Activated CD8-positive, alpha-beta T cell treated with anti-CD3 and anti-CD28 coated beads, Interleukin-2, amount 10 ng/mL, durations not matched to agents 7 days and 5 days (primary cell): ENCODE data around the gene NAGK. TPM values are rescaled to one million over a fixed set of nuclear protein-coding genes. Genes with fewer than 3 reads are reported as not detected.
"Not testable (repeated sequence)": the region's sequence is repeated elsewhere in the genome, so short reads cannot be mapped to it uniquely, and the experiment has no call there.

Source experiments
- ATAC-seq: fragments of 150-1000 bp; cut with Tn5 transposase; one replicate; pipeline ENCODE4 v1.10.0; 2021; ENCODE audit warnings: moderate library complexity
- CTCF ChIA-PET: fragments of 350-600 bp; sonication (Branson Sonifier 250); formaldehyde crosslinking; loops from one replicate; lab custom pipeline; 2021; ENCODE audit warnings: antibody characterized with exemption; lab: Charles Lee
- POLR2A ChIA-PET: fragments of 350-600 bp; sonication (Branson Sonifier 250); formaldehyde crosslinking; loops from one replicate; lab custom pipeline; 2021; ENCODE audit warnings: antibody characterized with exemption; lab: Charles Lee
- DNase-seq: peaks from one replicate; pipeline ENCODE4 v3.0.0-alpha.2; 2020
- H3K27ac Mint-ChIP-seq: one replicate; pipeline ENCODE4 v1.8.0; 2021; ENCODE audit warnings: mild to moderate bottlenecking, mixed read lengths
- H3K27me3 Mint-ChIP-seq: one replicate; pipeline ENCODE4 v1.8.0; 2021; ENCODE audit warnings: low read depth, mixed read lengths
- H3K36me3 Mint-ChIP-seq: one replicate; pipeline ENCODE4 v1.8.0; 2021; ENCODE audit warnings: low read depth, mixed read lengths
- H3K4me1 Mint-ChIP-seq: one replicate; pipeline ENCODE4 v1.8.0; 2021; ENCODE audit warnings: low read depth, mixed read lengths
- H3K4me3 Mint-ChIP-seq: one replicate; pipeline ENCODE4 v1.8.0; 2021; ENCODE audit warnings: mild to moderate bottlenecking, mixed read lengths
- H3K9me3 Mint-ChIP-seq: one replicate; pipeline ENCODE4 v1.8.0; 2022; ENCODE audit warnings: mixed read lengths; ENCODE audit not compliant: insufficient read depth
- total RNA-seq, 2 experiments: library from RNA; stranded (reverse); gene quantifications; one replicate each; pipeline ENCODE4 v1.2.3, GENCODE V29; 2021

NAGK gene
- total RNA-seq, 2 experiments from 2014 or later = 68.3 to 75.3 TPM

GRCh38 chr2:71049704-71050360 is 18.6 kb upstream of the NAGK start:
- H3K36me3 Mint-ChIP-seq, H3K4me1 Mint-ChIP-seq, DNase-seq, H3K27me3 Mint-ChIP-seq, ATAC-seq, POLR2A ChIA-PET, H3K27ac Mint-ChIP-seq, H3K4me3 Mint-ChIP-seq, H3K9me3 Mint-ChIP-seq: not testable (repeated sequence)
- CTCF ChIA-PET = interaction anchor here (0.8 to 1.4 kb wide), 4 partner anchors 52 to 461 kb away, joined by 3 to 5 read pairs (median 4); no protein-coding TSS in a partner anchor

DNA sequence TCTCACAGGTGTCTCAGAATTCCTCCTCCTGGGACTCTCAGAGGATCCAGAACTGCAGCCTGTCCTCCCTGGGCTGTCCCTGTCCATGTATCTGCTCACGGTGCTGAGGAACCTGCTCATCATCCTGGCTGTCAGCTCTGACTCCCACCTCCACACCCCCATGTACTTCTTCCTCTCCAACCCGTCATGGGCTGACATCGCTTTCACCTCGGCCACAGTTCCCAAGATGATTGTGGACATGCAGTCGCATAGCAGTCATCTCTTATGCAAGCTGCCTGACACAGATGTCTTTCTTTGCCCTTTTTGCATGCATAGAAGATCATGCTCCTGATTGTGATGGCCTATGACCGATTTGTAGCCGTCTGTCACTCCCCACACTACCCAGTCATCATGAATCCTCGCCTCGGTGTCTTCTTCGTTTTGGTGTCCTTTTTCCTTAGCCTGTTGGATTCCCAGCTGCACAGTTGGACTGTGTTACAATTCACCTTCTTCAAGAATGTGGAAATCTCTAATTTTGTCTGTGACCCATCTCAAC is 13.2 kb upstream of the NAGK start:
- H3K4me3 Mint-ChIP-seq, DNase-seq, H3K27ac Mint-ChIP-seq, H3K4me1 Mint-ChIP-seq, ATAC-seq, H3K36me3 Mint-ChIP-seq, H3K27me3 Mint-ChIP-seq, H3K9me3 Mint-ChIP-seq, POLR2A ChIA-PET: not testable (repeated sequence)
- CTCF ChIA-PET = interaction anchor here (1.1 kb wide), 1 partner anchor 54 kb away, joined by 3 read pairs; no protein-coding TSS in a partner anchor

DNA sequence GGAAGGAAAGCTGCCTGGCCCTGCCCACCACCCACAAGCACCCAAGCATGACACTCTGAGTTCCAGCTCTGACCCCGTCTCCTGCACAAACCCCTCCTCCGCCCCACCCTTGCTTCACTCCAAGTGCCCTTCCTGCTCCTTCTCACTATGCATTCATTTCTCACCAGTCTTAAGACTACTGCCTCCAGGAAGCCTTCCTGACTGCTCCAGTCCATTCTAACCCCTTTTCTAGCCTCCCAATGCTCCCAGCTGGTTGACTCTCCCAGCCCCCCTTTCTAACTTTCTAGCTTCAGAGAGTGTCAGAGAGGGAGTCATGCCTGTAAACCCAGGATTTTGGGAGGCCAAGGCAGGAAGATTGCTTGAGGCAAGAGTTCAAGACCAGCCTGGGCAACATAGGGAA is 8.2 kb upstream of the NAGK start:
- Mint-ChIP-seq H3K4me3 (no peak overlapping the region), H3K9me3 (no peaks in the 10 kb centered on the region)

GRCh38 chr2:71060871-71061270 is 7.6 kb upstream of the NAGK start:
- Mint-ChIP-seq H3K36me3 (no peaks in the 10 kb centered on the region), H3K4me1 (no peaks in the 10 kb centered on the region), H3K27ac (no peak overlapping the region), H3K27me3 (peaks cover 8% of the 10 kb centered on the region), H3K9me3 (no peaks in the 10 kb centered on the region), H3K4me3 (no peak overlapping the region)
- ATAC-seq (no peak), DNase-seq (no peak)
- ChIA-PET CTCF (no interaction called here), POLR2A (no interaction called here)

More for the DNA sequence above, 8.2 kb upstream of the NAGK start:
- Mint-ChIP-seq H3K4me1 (no peaks in the 10 kb centered on the region), H3K27ac (no peak overlapping the region), H3K27me3 (peaks cover 8% of the 10 kb centered on the region), H3K36me3 (no peaks in the 10 kb centered on the region)
- ChIA-PET CTCF (no interaction called here), POLR2A (no interaction called here)
- ATAC-seq (no peak), DNase-seq (no peak)

GRCh38 chr2:71063216-71063615 is 5.2 kb upstream of the NAGK start:
- ATAC-seq (no peak), DNase-seq (no peak)
- ChIA-PET POLR2A (no interaction called here), CTCF (no interaction called here)
- Mint-ChIP-seq H3K9me3 (no peaks in the 10 kb centered on the region), H3K4me3 (no peak overlapping the region), H3K4me1 (peaks cover 12% of the 10 kb centered on the region), H3K27me3 (peaks cover 8% of the 10 kb centered on the region), H3K36me3 (no peaks in the 10 kb centered on the region), H3K27ac (no peak overlapping the region)

DNA sequence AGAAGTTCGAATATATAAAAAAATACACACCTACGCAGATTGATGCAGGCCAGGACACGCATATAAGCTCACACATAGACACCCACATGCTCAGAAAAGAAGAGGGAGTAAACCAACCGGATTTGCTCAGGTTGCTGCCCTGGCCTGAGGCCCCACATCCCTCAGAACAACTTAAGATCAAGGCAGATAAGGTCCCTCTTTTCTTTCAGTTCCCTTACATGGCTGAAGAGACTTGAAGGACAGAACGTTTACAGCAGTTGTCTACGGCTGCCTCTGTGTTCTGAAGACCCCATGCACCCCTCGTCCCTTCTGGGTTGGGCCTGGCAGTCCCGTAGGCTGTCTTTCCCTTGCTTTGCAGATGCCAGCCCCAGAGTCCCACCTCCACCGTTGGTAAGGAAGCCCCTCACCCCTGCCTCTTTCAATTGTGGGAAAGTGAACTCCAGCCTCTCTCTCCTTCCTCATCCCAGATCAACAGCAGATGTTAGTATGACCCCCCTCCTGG is 4.3 kb upstream of the NAGK start:
- ChIA-PET CTCF (no interaction called here), POLR2A (interaction anchor here (1.0 kb wide), 1 partner anchor 50 kb away, joined by 4 read pairs; no protein-coding TSS in a partner anchor)
- ATAC-seq (no peak), DNase-seq (no peak)
- Mint-ChIP-seq H3K4me3 (no peak overlapping the region), H3K4me1 (peaks cover 14% of the 10 kb centered on the region), H3K36me3 (no peaks in the 10 kb centered on the region), H3K27me3 (peaks cover 8% of the 10 kb centered on the region), H3K9me3 (no peaks in the 10 kb centered on the region), H3K27ac (no peak overlapping the region)

DNA sequence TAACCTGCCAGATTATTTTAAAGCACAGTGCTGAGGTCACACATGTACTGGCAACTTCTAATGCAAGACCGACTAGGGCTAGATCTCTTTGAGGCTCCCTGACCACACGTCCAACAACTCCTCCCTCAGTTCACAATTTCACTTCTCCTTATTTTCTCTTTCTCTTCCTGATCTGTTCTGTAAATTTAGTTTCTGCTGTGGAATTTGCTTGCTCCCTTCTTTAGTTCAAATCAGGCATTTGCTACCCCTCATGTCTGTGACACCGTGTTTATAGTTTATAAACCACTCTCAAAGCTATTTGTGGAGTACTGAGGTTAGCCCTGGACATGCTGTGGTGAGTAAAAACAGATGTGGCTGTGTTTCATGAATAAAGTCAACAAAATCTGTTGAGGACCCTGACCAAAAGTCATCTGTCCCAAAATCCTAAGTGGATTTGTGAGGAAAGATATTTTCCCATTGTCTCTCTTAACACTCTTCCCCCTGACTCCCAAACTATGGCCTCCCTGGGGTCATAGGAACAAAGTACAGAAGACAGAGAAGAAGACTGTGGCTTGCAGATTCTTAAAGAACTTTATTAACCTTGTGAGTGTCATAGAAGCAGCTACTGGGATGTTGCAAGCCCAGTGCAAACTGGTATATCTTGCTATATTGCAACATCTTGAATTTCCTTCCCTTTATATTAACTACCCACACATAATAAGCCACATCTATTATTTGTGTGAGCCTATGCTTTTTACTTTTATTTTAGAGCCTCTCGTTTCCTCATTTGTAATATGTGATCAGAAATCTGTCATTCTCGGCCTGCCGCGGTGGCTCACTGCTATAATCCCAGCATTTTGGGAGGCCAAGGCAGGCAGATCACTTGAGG is 3.5 kb upstream of the NAGK start:
- H3K27me3 Mint-ChIP-seq = peaks cover 5% of the 10 kb centered on the region
- peaks cover 22% of the 10 kb centered on the region for H3K4me1 Mint-ChIP-seq
- H3K9me3 Mint-ChIP-seq = no peaks in the 10 kb centered on the region
- peaks cover 5% of the 10 kb centered on the region for H3K36me3 Mint-ChIP-seq
- no peak for ATAC-seq
- DNase-seq = no peak
- no peak overlapping the region for H3K4me3 Mint-ChIP-seq
- H3K27ac Mint-ChIP-seq = no peak overlapping the region
- ChIA-PET CTCF (interaction anchor here (1.0 kb wide), 1 partner anchor 64 kb away, joined by 4 read pairs; no protein-coding TSS in a partner anchor), POLR2A (interaction anchor here (0.7 kb wide), 1 partner anchor 46 kb away, joined by 3 read pairs; no protein-coding TSS in a partner anchor)

GRCh38 chr2:71066856-71067255 is 1.6 kb upstream of the NAGK start:
- Mint-ChIP-seq H3K36me3 (peaks cover 19% of the 10 kb centered on the region), H3K27ac (no peak overlapping the region), H3K27me3 (peaks cover 2% of the 10 kb centered on the region), H3K9me3 (no peaks in the 10 kb centered on the region), H3K4me3 (peak overlapping the region; percentile 29), H3K4me1 (peaks cover 41% of the 10 kb centered on the region)
- POLR2A ChIA-PET = interaction anchor here (0.6 to 2.7 kb wide), 4 partner anchors 11 to 159 kb away, joined by 3 to 38 read pairs (median 10); partner anchors contain the start of genes MCEE and MPHOSPH10
- CTCF ChIA-PET = interaction anchor here (0.6 to 6.6 kb wide), 8 partner anchors 33 to 1483 kb away, joined by 3 to 56 read pairs (median 3); no protein-coding TSS in a partner anchor
- ATAC-seq (no peak), DNase-seq (no peak)

DNA sequence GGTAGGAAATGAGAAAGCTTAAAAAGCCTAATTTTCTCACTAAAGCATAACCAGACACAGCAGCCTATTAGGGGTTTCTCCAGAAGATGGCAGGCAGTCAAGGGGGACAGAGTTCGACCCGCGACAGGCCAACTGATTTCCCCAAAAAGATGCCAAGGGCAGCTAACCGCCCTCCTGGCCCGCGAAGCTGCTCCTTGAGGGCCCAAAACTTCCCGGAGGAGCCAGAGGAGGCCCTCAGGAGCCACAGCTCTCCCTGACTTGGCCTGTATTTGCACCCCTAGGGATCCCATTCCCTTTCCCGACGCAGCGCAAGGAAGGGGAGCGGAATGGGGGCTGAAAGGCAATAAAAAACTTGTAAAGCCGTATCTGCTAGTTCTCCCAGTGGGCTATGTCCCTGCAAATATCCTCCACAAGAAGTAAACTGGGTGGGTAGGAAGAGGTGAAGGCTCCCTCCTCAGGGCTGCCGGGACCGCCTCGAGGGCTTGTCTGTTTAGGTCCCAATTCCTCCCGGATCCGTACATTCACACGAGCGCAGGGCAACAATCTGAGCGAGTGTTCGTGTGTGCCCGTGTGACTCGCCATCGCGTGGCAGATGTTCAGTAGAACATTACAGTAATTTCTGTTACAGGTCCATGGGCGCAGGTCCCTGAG is 756 bp upstream of the NAGK start:
- ChIA-PET POLR2A (interaction anchor here (0.6 to 2.7 kb wide), 15 partner anchors 9 to 775 kb away, joined by 3 to 38 read pairs (median 4); partner anchors contain the start of genes MCEE, MPHOSPH10, PAIP2B and ZNF638), CTCF (interaction anchor here (0.6 to 6.6 kb wide), 10 partner anchors 32 to 1484 kb away, joined by 3 to 56 read pairs (median 3); partner anchors contain the start of gene PAIP2B)
- peaks cover 49% of the 10 kb centered on the region for H3K4me1 Mint-ChIP-seq
- H3K36me3 Mint-ChIP-seq = peaks cover 24% of the 10 kb centered on the region
- peak; percentile 33 for DNase-seq
- no peak for ATAC-seq
- H3K27ac Mint-ChIP-seq = peak overlapping the region; percentile 99
- H3K27me3 Mint-ChIP-seq = peaks cover 1% of the 10 kb centered on the region
- H3K4me3 Mint-ChIP-seq = peak overlapping the region; percentile 96
- H3K9me3 Mint-ChIP-seq = no peaks in the 10 kb centered on the region

DNA sequence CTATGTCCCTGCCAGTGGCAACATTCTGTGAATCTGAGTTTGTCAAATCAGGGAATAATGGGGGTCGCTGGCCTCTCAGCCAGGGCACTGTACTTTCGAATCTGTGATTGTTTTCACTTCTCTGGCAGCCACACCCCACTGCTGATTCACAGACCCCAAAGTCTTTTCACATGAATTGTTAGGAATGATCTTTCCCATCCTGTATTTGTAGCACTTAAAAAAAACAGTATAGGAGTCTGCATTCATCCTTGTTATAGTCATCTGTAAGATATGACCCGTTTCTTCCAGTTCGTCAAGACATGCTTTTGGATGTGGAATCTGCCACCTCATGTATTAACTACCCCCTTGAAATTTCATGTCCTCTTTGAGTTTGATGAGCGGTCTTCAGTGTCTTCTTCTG is 928 bp downstream of the NAGK start:
- CTCF ChIA-PET = interaction anchor here (1.2 to 6.6 kb wide), 4 partner anchors 30 to 262 kb away, joined by 3 to 56 read pairs (median 8); partner anchors contain the start of genes MCEE and ZNF638
- Mint-ChIP-seq H3K36me3 (peaks cover 40% of the 10 kb centered on the region), H3K4me1 (peaks cover 59% of the 10 kb centered on the region), H3K4me3 (peak overlapping the region; percentile 96), H3K27me3 (no peaks in the 10 kb centered on the region), H3K9me3 (no peaks in the 10 kb centered on the region), H3K27ac (peak overlapping the region; percentile 99)
- POLR2A ChIA-PET = interaction anchor here (0.6 to 2.7 kb wide), 8 partner anchors 8 to 776 kb away, joined by 3 to 38 read pairs (median 5); partner anchors contain the start of genes MCEE, MPHOSPH10 and PAIP2B
- DNase-seq (no peak), ATAC-seq (no peak)
